Suprapubic skin (tissue), 3 donors: Measurements from ENCODE around the gene VASP.
A peak's percentile ranks its signal among the peaks of the same experiment; 100 is the strongest.

Source experiments
- CTCF ChIP-seq, 2 donors: fragments of 200-600 bp in 1 of 2; fragments of 450-650 bp in 1 of 2; sonication (generic) in 1 of 2; IDR thresholded peaks; one replicate each; pipeline ENCODE4 v1.5.1; 2016 to 2019; ENCODE audit warnings: antibody characterized with exemption in 2 of 2, mild to moderate bottlenecking in 1 of 2, moderate library complexity in 1 of 2
- POLR2A ChIP-seq, 2 donors: fragments of 450-650 bp; IDR thresholded peaks; one replicate each; pipeline ENCODE4 v1.6.1; 2017; ENCODE audit warnings: antibody characterized with exemption in 2 of 2, mild to moderate bottlenecking in 2 of 2, moderate library complexity in 2 of 2

GRCh38 chr19:45506246-45506988 is 862 bp upstream of the VASP start:
- peak in 1 of 2 donors; percentile 30 for TF ChIP-seq CTCF (IDR thresholded peaks at IDR 0.05)
- TF ChIP-seq POLR2A (IDR thresholded peaks at IDR 0.05): peak in 1 of 2 donors; percentile 56
